A549 (cell line): ENCODE results near the gene XCR1. TPM values are rescaled to one million over a fixed set of nuclear protein-coding genes. Genes with fewer than 3 reads are reported as not detected.
A peak's percentile ranks its signal among the peaks of the same experiment; 100 is the strongest.

Source experiments
- ATAC-seq, 2 experiments: fragments of 200-7000 bp in 1 of 2; fragments of >200 bp in 1 of 2; cut with Nextera tagmentation in 1 of 2; cut with Tn5 transposase in 1 of 2; 3 replicates each; pipeline versions ENCODE4 v1.8.0 to v1.9.1; 2018 to 2020; ENCODE audit warnings: mild to moderate bottlenecking in 1 of 2, moderate library complexity in 1 of 2
- CTCF ChIA-PET: fragments of 300-600 bp; sonication (Branson Sonifier 250); formaldehyde crosslinking; extraction: SDS; loops from one replicate; lab custom pipeline; 2021; ENCODE audit warnings: antibody characterized with exemption, inconsistent platforms; lab: Yijun Ruan, JAX
- POLR2A ChIA-PET: fragments of 350-600 bp; formaldehyde crosslinking; extraction: SDS; loops from one replicate; lab custom pipeline; 2021; ENCODE audit warnings: antibody characterized with exemption, inconsistent platforms; lab: Yijun Ruan, JAX
- DNase-seq, 2 experiments: peaks; one replicate each; pipeline versions ENCODE4 v3.0.0 to v3.0.0-alpha.2; 2011 to 2016; ENCODE audit warnings: low read depth in 1 of 2, low spot score in 1 of 2
- FAIRE-seq: peaks from 2 replicates; lab custom pipeline; 2011; peaks lifted over from hg19 to GRCh38; lab: Jason Lieb, UNC
- H3K27ac ChIP-seq, 2 experiments: fragments of >200 bp; sonication (Bioruptor Twin); formaldehyde crosslinking; 3 replicates each; pipeline ENCODE4 v1.5.1; 2016 to 2017
- H3K4me1 ChIP-seq: fragments of >200 bp; sonication (Bioruptor Twin); formaldehyde crosslinking; 3 replicates; pipeline ENCODE4 v1.6.1; 2016
- H3K4me2 ChIP-seq: fragments of >200 bp; sonication (Bioruptor Twin); formaldehyde crosslinking; 3 replicates; pipeline ENCODE4 v1.6.1; 2016
- H3K4me3 ChIP-seq: fragments of >200 bp; sonication (Bioruptor Twin); formaldehyde crosslinking; 3 replicates; pipeline ENCODE4 v1.5.1; 2016
- H3K9me3 ChIP-seq: fragments of >200 bp; sonication (Bioruptor Twin); formaldehyde crosslinking; 3 replicates; pipeline ENCODE4 v1.6.1; 2016
- BHLHE40 ChIP-seq: IDR thresholded peaks from 2 replicates; pipeline ENCODE4 v1.6.1; 2012; ENCODE audit warnings: low read depth, low read length, inconsistent platforms
- CEBPB ChIP-seq, 2 experiments: fragments of >200 bp in 1 of 2; sonication (Bioruptor Twin) in 1 of 2; formaldehyde crosslinking in 1 of 2; IDR thresholded peaks; 2 replicates each; pipeline ENCODE4 v1.6.1; 2012 to 2016
- CHD2 ChIP-seq: fragments of 150-350 bp; IDR thresholded peaks from 2 replicates; pipeline ENCODE4 v1.6.1; 2014; ENCODE audit warnings: low read length; ENCODE audit not compliant: partially characterized antibody
- CHD4 ChIP-seq: fragments of 200-600 bp; sonication (generic); IDR thresholded peaks from 2 replicates; pipeline ENCODE4 v1.6.1; 2016; ENCODE audit warnings: antibody characterized with exemption, mild to moderate bottlenecking, borderline replicate concordance
- E2F6 ChIP-seq: IDR thresholded peaks from 2 replicates; pipeline ENCODE4 v1.6.1; 2012; ENCODE audit warnings: low read depth, borderline replicate concordance
- FOSL2 ChIP-seq, 2 experiments: fragments of 450-650 bp in 1 of 2; fragments of >200 bp in 1 of 2; sonication (Bioruptor Twin) in 1 of 2; formaldehyde crosslinking; IDR thresholded peaks; 2 replicates each; pipeline versions ENCODE4 v1.5.0 to v1.6.1; 2016 to 2020; ENCODE audit warnings: mild to moderate bottlenecking in 1 of 2, moderate library complexity in 1 of 2
- HES2 ChIP-seq: fragments of >200 bp; sonication (Bioruptor Twin); formaldehyde crosslinking; IDR thresholded peaks from 2 replicates; pipeline ENCODE4 v1.6.1; 2016
- KDM1A ChIP-seq: fragments of 200-600 bp; sonication (generic); IDR thresholded peaks from 2 replicates; pipeline ENCODE4 v1.6.1; 2016; ENCODE audit warnings: low read depth, mild to moderate bottlenecking
- KDM5A ChIP-seq: fragments of 200-600 bp; sonication (generic); IDR thresholded peaks from 2 replicates; pipeline ENCODE4 v1.6.1; 2016; ENCODE audit warnings: antibody characterized with exemption, mild to moderate bottlenecking
- MAFK ChIP-seq: fragments of 450-650 bp; IDR thresholded peaks from 2 replicates; pipeline ENCODE4 v1.6.1; 2014; ENCODE audit not compliant: partially characterized antibody
- MYC ChIP-seq: IDR thresholded peaks from 2 replicates; pipeline ENCODE4 v1.6.1; 2012; ENCODE audit warnings: mild to moderate bottlenecking, inconsistent platforms, low read length, improper control_type of control experiment, borderline replicate concordance
- PBX3 ChIP-seq: IDR thresholded peaks from 2 replicates; pipeline ENCODE4 v1.6.1; 2012
- POLR2A ChIP-seq: IDR thresholded peaks from 2 replicates; pipeline ENCODE4 v1.6.1; 2012; ENCODE audit warnings: mild to moderate bottlenecking, low read length
- POLR2AphosphoS2 ChIP-seq: conservative IDR thresholded peaks from 2 replicates; pipeline ENCODE4 v1.6.1; 2012; ENCODE audit warnings: low read length, improper control_type of control experiment, inconsistent platforms
- REST ChIP-seq: fragments of 200-600 bp; sonication (generic); IDR thresholded peaks from 2 replicates; pipeline ENCODE4 v1.6.1; 2016; ENCODE audit warnings: antibody characterized with exemption, mild to moderate bottlenecking, moderate library complexity
- RNF2 ChIP-seq: fragments of 200-600 bp; sonication (generic); IDR thresholded peaks from 2 replicates; pipeline ENCODE4 v1.6.1; 2016; ENCODE audit warnings: low read depth, mild to moderate bottlenecking, antibody characterized with exemption, moderate library complexity, borderline replicate concordance
- SREBF2 ChIP-seq: fragments of 450-650 bp; IDR thresholded peaks from 2 replicates; pipeline ENCODE4 v1.6.1; 2014; ENCODE audit warnings: mild to moderate bottlenecking, moderate library complexity
- TP53 ChIP-seq: fragments of 250-450 bp; sonication (Bioruptor Pico); IDR thresholded peaks from 2 replicates; pipeline ENCODE4 v1.5.0; 2021; ENCODE audit warnings: mild to moderate bottlenecking, moderate library complexity
- ZSCAN20 ChIP-seq: fragments of 250-450 bp; sonication (Bioruptor Pico); IDR thresholded peaks from 2 replicates; pipeline ENCODE4 v1.8.0; 2022; ENCODE audit warnings: mild to moderate bottlenecking, moderate library complexity
- WGBS: methylation state at CpG from one replicate; pipeline ENCODE4 v1.1.6; 2017; ENCODE audit errors: missing lambda C conversion rate; 5-methylcytosine and 5-hydroxymethylcytosine counted together
- polyA plus RNA-seq, 4 experiments: library from polyadenylated mRNA; depleted of rRNA in 3 of 4; stranded (reverse); fragments of >200 nt; fragmentation: RNase III in 1 of 4; extraction: RNeasy Plus Mini Kit Qiagen cat#74134 plus additional on column Dnase treatment in 1 of 4; gene quantifications; 2 replicates in 3 of 4; 3 replicates in 1 of 4; pipeline ENCODE4 v1.2.3, GENCODE V29; 2011 to 2017
- TF ChIP-seq, protein P1 (sequence below): fragments of >200 bp; sonication (Bioruptor Twin); formaldehyde crosslinking; IDR thresholded peaks from 3 replicates; pipeline ENCODE4 v1.5.1; 2016
- TF ChIP-seq, protein P2 (sequence below): fragments of 250-450 bp; sonication (Bioruptor Pico); IDR thresholded peaks from 2 replicates; pipeline ENCODE4 v1.5.0; 2021; ENCODE audit warnings: mild to moderate bottlenecking, moderate library complexity, borderline replicate concordance

XCR1 gene
- polyA plus RNA-seq, 2 of the 4 experiments (the other 2 are of a cell fraction), result not detected

- TF ChIP-seq CEBPB (IDR thresholded peaks at IDR 0.05) (0 out of 4 replicates have a peak, but pooled peaks have one; percentile 10 to 16), POLR2A (no peak), MAFK (peak; percentile 31), RNF2 (no peak)
- ATAC-seq (peak in 1 of 2 experiments; percentile 30; a peak in 1 of 6 replicates), FAIRE-seq (no peak), DNase-seq (peak in 1 of 2 experiments; percentile 18)
- ChIA-PET POLR2A (no interaction called here), CTCF (interaction anchor here (0.5 kb wide), 1 partner anchor 461 kb away, joined by 3 read pairs; no protein-coding TSS in a partner anchor)
- Histone ChIP-seq H3K4me1 (peaks cover 10% of the 10 kb centered on the region; the same call in 1 of the 3 replicates), H3K4me3 (no peak overlapping the region), H3K27ac (0 out of 6 replicates have a peak overlapping the region, but pooled peaks of 1 of the 2 experiments have one; percentile 41), H3K4me2 (no peak overlapping the region; the same call in 2 of the 3 replicates), H3K9me3 (no peaks in the 10 kb centered on the region)
- 73% methylated on average over 6 of the region's 6 CpGs for WGBS
These were observed 54.5 kb downstream of the XCR1 start for GRCh38 chr3:45972534-45973402.

DNA sequence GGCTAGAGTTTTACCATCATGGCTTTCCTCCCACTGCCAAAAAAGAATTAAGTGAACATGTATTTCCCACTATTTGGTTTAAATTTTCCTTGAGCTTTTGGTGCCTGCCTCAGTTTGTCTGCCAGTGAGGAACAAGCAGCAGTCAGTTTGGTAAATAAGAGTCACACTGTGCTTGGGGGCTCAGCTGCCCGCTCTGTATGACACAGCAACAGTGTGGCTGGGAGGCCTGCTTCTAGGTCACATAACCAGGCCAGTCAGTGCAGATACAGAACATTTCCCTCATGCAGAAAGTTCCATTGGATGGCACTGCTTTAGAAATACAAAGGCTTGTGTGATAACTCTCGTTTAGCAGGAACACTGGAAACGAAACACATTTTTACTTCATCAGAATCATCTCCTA, 57.3 kb downstream of the XCR1 start:
- Histone ChIP-seq H3K4me3 (no peak overlapping the region), H3K27ac (no peak overlapping the region), H3K4me2 (no peak overlapping the region), H3K9me3 (no peaks in the 10 kb centered on the region), H3K4me1 (peaks cover 10% of the 10 kb centered on the region; the same call in 1 of the 3 replicates)
- WGBS, result 83% methylated on average over 3 of the region's 3 CpGs
- DNase-seq (no peak), FAIRE-seq (no peak), ATAC-seq (no peak)
- CTCF ChIA-PET, result no interaction called here
- POLR2A ChIA-PET, result no interaction called here
- TF ChIP-seq, protein P1, sequence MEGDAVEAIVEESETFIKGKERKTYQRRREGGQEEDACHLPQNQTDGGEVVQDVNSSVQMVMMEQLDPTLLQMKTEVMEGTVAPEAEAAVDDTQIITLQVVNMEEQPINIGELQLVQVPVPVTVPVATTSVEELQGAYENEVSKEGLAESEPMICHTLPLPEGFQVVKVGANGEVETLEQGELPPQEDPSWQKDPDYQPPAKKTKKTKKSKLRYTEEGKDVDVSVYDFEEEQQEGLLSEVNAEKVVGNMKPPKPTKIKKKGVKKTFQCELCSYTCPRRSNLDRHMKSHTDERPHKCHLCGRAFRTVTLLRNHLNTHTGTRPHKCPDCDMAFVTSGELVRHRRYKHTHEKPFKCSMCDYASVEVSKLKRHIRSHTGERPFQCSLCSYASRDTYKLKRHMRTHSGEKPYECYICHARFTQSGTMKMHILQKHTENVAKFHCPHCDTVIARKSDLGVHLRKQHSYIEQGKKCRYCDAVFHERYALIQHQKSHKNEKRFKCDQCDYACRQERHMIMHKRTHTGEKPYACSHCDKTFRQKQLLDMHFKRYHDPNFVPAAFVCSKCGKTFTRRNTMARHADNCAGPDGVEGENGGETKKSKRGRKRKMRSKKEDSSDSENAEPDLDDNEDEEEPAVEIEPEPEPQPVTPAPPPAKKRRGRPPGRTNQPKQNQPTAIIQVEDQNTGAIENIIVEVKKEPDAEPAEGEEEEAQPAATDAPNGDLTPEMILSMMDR, result no peak
- TF ChIP-seq MAFK (no peak), POLR2AphosphoS2 (no peak)

DNA sequence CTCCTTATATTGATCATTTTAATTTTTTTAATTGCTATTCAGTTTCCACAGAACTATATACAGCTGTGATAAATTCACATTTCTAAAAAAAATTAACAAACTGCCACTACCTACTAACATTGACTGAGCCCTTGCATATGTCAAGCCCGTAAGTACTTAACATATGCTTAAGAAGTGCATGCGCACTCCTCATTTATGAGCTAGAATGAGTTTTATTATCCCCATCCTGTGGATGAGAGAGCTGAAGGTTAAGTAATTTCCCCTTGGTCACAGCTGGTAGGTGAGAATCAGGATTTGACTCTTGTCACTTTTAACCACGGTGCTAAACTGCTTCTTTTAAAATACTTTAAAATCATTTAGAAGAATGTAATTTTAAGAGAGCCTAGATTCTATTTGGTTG, 58.2 kb downstream of the XCR1 start:
- H3K27ac ChIP-seq, result no peak overlapping the region
- H3K9me3 ChIP-seq, result no peaks in the 10 kb centered on the region
- H3K4me2 ChIP-seq, result no peak overlapping the region
- DNase-seq (no peak), FAIRE-seq (no peak), ATAC-seq (no peak)
- 85% methylated on average over 3 of the region's 3 CpGs for WGBS
- ChIA-PET CTCF (interaction anchor here (0.7 to 1.2 kb wide), 4 partner anchors 10 to 110 kb away, joined by 3 to 4 read pairs (median 3); no protein-coding TSS in a partner anchor), POLR2A (no interaction called here)
- H3K4me3 ChIP-seq, result no peak overlapping the region
- H3K4me1 ChIP-seq, result peaks cover 10% of the 10 kb centered on the region; the same call in 1 of the 3 replicates
- no peak for TF ChIP-seq KDM1A
- TF ChIP-seq CHD2, result no peak
- no peak for TF ChIP-seq KDM5A
- TF ChIP-seq PBX3, result no peak
- TF ChIP-seq, protein P2, sequence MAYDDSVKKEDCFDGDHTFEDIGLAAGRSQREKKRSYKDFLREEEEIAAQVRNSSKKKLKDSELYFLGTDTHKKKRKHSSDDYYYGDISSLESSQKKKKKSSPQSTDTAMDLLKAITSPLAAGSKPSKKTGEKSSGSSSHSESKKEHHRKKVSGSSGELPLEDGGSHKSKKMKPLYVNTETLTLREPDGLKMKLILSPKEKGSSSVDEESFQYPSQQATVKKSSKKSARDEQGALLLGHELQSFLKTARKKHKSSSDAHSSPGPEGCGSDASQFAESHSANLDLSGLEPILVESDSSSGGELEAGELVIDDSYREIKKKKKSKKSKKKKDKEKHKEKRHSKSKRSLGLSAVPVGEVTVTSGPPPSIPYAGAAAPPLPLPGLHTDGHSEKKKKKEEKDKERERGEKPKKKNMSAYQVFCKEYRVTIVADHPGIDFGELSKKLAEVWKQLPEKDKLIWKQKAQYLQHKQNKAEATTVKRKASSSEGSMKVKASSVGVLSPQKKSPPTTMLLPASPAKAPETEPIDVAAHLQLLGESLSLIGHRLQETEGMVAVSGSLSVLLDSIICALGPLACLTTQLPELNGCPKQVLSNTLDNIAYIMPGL (CRISPR knock-in tag), result no peak
- no peak for TF ChIP-seq SREBF2
- TF ChIP-seq HES2, result no peak
- TF ChIP-seq ZSCAN20, result no peak
- no peak for TF ChIP-seq POLR2AphosphoS2
- no peak for TF ChIP-seq E2F6
- no peak for TF ChIP-seq BHLHE40
- TF ChIP-seq TP53 (CRISPR knock-in tag), result no peak
- TF ChIP-seq FOSL2 (IDR thresholded peaks at IDR 0.05), result no peak
- TF ChIP-seq FOSL2 (CRISPR knock-in tag; IDR thresholded peaks at IDR 0.05), result no peak
- no peak for TF ChIP-seq REST
- TF ChIP-seq MYC, result no peak
- no peak for TF ChIP-seq RNF2
- TF ChIP-seq CHD4, result no peak
